Ishikawa (cell line): ENCODE results near the gene ACADS.

ENCODE experiments used
- CEBPB ChIP-seq: IDR thresholded peaks from 2 replicates; pipeline ENCODE4 v1.6.1; 2012
- CREB1 ChIP-seq: IDR thresholded peaks from 2 replicates; pipeline ENCODE4 v1.6.1; 2012; ENCODE audit warnings: low read depth
- EGR1 ChIP-seq: IDR thresholded peaks from 2 replicates; pipeline ENCODE4 v1.6.1; 2012
- EP300 ChIP-seq: IDR thresholded peaks from 2 replicates; pipeline ENCODE4 v1.6.1; 2012; ENCODE audit warnings: borderline replicate concordance
- FOXM1 ChIP-seq: IDR thresholded peaks from 2 replicates; pipeline ENCODE4 v1.6.1; 2012; ENCODE audit warnings: low read depth, borderline replicate concordance
- NFIC ChIP-seq: IDR thresholded peaks from 2 replicates; pipeline ENCODE4 v1.6.1; 2012
- RAD21 ChIP-seq: IDR thresholded peaks from 2 replicates; pipeline ENCODE4 v1.6.1; 2012; ENCODE audit warnings: low read depth
- TAF1 ChIP-seq: IDR thresholded peaks from 2 replicates; pipeline ENCODE4 v1.6.1; 2012; ENCODE audit warnings: low read depth, mild to moderate bottlenecking
- TCF12 ChIP-seq: IDR thresholded peaks from 2 replicates; pipeline ENCODE4 v1.6.1; 2012; ENCODE audit warnings: low read depth
- TEAD4 ChIP-seq: IDR thresholded peaks from 2 replicates; pipeline ENCODE4 v1.6.1; 2012
- YY1 ChIP-seq: IDR thresholded peaks from 2 replicates; pipeline ENCODE4 v1.6.1; 2012; ENCODE audit warnings: low read depth
- ZBTB7A ChIP-seq: IDR thresholded peaks from 2 replicates; pipeline ENCODE4 v1.6.1; 2012; ENCODE audit warnings: low read depth
- TF ChIP-seq, protein P1 (sequence below): IDR thresholded peaks from 2 replicates; pipeline ENCODE4 v1.6.1; 2012; ENCODE audit warnings: low read depth, mild to moderate bottlenecking
- TF ChIP-seq, protein P2 (sequence below): IDR thresholded peaks from 2 replicates; pipeline ENCODE4 v1.6.1; 2012
- TF ChIP-seq, protein P3 (sequence below): IDR thresholded peaks from 2 replicates; pipeline ENCODE4 v1.6.1; 2012

The ACADS gene

DNA sequence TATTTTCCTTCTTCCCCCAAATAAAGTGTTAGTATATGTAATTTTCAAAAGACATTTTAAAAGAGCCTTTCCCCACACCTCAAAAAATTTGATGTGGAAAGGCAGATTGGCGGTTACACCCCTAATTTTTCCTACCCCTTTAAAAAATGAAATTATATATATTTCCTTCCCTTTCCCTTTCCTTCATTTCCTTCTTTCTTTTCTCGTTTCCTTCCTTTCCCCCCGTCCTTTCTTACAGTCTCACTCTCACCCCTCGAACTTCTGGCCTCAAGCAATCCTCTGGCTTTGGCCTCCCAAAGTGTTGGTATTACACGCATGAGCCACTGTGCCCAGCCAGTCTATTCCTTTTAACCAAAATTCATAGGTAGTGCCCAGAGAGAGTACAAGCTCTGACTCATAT, 19.6 kb upstream of the ACADS start:
- TF ChIP-seq TCF12: no peak
- no peak for TF ChIP-seq NFIC

DNA sequence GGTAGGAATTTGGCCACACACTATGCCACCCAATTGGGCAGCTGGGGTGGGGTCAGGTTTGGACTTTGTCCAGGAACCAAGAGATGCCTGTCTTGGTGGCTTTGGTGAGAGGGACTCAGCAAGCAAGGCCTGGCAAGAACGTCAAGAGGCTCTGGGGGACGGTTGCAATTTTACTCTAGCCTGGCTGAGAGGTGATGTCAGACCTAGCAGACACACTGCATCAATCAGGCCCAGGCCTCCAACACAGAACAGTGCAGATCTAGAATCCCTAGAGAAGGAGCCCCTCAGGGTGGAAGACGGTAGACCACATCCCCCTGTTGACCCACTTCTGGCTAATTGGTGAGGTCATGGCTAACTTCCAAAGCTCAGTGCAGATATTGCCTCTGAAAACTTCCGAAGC, 17.0 kb upstream of the ACADS start:
- TF ChIP-seq CREB1 (no peak), TAF1 (no peak), RAD21 (no peak), EGR1 (no peak), ZBTB7A (no peak), EP300 (no peak), CEBPB (no peak), TCF12 (no peak), NFIC (no peak), YY1 (no peak), FOXM1 (no peak), TEAD4 (no peak)
- TF ChIP-seq, protein P1, sequence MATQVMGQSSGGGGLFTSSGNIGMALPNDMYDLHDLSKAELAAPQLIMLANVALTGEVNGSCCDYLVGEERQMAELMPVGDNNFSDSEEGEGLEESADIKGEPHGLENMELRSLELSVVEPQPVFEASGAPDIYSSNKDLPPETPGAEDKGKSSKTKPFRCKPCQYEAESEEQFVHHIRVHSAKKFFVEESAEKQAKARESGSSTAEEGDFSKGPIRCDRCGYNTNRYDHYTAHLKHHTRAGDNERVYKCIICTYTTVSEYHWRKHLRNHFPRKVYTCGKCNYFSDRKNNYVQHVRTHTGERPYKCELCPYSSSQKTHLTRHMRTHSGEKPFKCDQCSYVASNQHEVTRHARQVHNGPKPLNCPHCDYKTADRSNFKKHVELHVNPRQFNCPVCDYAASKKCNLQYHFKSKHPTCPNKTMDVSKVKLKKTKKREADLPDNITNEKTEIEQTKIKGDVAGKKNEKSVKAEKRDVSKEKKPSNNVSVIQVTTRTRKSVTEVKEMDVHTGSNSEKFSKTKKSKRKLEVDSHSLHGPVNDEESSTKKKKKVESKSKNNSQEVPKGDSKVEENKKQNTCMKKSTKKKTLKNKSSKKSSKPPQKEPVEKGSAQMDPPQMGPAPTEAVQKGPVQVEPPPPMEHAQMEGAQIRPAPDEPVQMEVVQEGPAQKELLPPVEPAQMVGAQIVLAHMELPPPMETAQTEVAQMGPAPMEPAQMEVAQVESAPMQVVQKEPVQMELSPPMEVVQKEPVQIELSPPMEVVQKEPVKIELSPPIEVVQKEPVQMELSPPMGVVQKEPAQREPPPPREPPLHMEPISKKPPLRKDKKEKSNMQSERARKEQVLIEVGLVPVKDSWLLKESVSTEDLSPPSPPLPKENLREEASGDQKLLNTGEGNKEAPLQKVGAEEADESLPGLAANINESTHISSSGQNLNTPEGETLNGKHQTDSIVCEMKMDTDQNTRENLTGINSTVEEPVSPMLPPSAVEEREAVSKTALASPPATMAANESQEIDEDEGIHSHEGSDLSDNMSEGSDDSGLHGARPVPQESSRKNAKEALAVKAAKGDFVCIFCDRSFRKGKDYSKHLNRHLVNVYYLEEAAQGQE: no peak
- TF ChIP-seq, protein P2, sequence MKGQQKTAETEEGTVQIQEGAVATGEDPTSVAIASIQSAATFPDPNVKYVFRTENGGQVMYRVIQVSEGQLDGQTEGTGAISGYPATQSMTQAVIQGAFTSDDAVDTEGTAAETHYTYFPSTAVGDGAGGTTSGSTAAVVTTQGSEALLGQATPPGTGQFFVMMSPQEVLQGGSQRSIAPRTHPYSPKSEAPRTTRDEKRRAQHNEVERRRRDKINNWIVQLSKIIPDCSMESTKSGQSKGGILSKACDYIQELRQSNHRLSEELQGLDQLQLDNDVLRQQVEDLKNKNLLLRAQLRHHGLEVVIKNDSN: no peak
- TF ChIP-seq, protein P3, sequence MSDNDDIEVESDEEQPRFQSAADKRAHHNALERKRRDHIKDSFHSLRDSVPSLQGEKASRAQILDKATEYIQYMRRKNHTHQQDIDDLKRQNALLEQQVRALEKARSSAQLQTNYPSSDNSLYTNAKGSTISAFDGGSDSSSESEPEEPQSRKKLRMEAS: no peak

DNA sequence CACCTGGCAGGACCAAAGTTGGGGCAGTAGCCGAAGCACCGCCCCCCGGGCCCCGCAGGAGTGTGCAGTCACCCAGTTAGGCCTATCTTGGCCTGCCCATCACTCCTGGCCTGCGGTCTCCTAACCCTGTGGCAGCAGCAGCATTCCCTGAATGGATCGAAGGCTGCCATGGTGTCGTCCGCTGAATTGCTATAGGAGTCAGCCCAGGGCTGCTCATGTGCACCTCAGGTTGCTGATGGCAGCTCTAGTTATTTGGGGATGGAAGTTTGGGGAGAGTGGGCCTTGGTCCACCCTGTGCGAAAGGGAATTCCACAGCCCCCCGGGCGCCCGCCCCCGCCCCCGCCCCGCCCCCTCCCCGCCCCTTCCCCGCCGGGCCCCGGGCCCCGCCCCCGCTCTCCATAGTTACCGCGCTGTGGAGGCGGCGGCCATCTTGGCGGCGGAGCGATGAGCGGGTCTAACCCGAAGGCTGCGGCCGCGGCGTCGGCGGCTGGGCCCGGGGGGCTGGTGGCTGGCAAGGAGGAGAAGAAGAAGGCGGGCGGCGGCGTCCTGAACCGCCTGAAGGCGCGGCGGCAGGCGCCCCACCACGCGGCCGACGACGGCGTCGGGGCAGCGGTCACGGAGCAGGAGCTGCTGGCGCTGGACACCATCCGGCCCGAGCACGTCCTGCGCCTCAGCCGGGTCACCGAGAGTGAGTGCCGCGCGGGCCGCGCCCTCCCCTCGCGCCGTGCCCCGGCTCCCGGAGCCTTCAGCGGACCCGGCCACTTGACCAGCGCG, 15.4 kb upstream of the ACADS start, which contains the start of gene UNC119B:
TSS of gene UNC119B (plus strand) at position 428 of the 774 bp plus-strand sequence. CDS start at position 445, 17 bp downstream.
- TF ChIP-seq TAF1 (peak; percentile 60; the same call in 1 of the 2 replicates), TCF12 (no peak), YY1 (peak; percentile 93), EP300 (no peak), ZBTB7A (no peak), EGR1 (peak; percentile 55; the same call in 1 of the 2 replicates), CEBPB (no peak)
- TF ChIP-seq, protein P1: 0 out of 2 replicates have a peak, but pooled peaks have one; percentile 22
- TF ChIP-seq, protein P3: 0 out of 2 replicates have a peak, but pooled peaks have one; percentile 22

DNA sequence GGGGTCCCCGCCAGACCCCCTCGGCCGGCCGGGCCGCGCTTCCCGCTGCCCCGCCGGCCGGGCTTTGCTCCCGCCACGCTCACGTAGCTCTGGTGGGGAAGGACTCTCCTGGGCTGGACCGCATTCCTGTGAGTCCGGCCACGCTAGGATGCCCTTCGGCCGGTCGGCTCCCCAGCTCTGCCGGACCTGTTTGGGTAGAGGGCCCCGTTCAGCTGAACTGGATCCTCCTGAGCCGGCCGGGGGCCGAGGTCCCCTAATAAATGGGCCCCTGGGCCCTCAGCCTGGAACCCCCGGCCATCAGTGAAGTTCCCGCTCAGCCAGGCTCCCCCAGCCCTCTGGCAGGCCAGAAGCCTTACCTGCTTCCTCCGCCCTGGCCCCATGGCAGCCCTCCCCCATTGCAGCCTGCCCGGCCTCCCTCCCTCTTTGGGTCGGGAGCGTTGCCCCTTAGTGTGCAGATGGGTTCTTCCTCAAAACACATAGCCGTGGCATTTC, 14.8 kb upstream of the ACADS start:
- TF ChIP-seq CEBPB: no peak
- TF ChIP-seq TEAD4: peak; percentile 50

DNA sequence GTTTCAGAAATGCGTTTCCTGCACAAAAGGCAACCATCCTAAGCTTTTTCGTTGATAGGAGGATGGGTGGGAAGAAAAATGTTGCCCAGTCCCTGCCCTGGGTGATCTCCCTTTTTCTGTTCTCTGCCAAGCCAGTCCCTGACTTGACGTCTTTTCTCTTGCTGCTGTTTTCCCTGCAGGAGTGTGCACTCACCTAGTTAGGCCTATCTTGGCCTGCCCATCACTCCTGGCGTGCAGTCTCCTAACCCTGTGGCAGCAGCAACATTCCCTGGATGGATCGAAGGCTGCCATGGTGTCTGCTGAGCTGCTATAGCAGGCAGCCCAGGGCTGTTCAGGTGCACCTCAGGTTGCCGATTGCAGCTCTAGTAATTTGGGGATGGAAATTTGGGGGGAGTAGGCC, 14.2 kb upstream of the ACADS start:
- TF ChIP-seq TCF12: no peak
- TF ChIP-seq, protein P2: no peak
- TF ChIP-seq TAF1: no peak
- TF ChIP-seq, protein P1: no peak
- TF ChIP-seq FOXM1: no peak
- TF ChIP-seq TEAD4: no peak
- TF ChIP-seq CREB1: no peak
- TF ChIP-seq YY1: no peak
- no peak for TF ChIP-seq RAD21
- TF ChIP-seq, protein P3: no peak
